GM13976 (cell line): ENCODE measurements around the gene CLIP2.

Experiments
- DNase-seq: peaks from one replicate; pipeline ENCODE4 v3.0.0; 2012; ENCODE audit warnings: low spot score
- in situ Hi-C: fragments of 300-500 bp; cut with MboI; formaldehyde crosslinking; loops from one replicate; pipeline ENCODE4 v1.12.0; 2022; ENCODE audit warnings: low sequenced_read_pairs, mixed read lengths, inconsistent platforms; ENCODE audit not compliant: unreplicated experiment
- TF ChIP-seq, protein P1 (sequence below): IDR thresholded peaks from 2 replicates; pipeline ENCODE4 v1.5.1; 2012; ENCODE audit warnings: borderline replicate concordance, mild to moderate bottlenecking; ENCODE audit not compliant: insufficient read depth; ENCODE audit errors: extremely low read depth, missing control alignments, control extremely low read depth

Gene CLIP2

GRCh38 chr7:74294191-74294998 lies 5.2 kb downstream of the CLIP2 start:
- TF ChIP-seq, protein P1, sequence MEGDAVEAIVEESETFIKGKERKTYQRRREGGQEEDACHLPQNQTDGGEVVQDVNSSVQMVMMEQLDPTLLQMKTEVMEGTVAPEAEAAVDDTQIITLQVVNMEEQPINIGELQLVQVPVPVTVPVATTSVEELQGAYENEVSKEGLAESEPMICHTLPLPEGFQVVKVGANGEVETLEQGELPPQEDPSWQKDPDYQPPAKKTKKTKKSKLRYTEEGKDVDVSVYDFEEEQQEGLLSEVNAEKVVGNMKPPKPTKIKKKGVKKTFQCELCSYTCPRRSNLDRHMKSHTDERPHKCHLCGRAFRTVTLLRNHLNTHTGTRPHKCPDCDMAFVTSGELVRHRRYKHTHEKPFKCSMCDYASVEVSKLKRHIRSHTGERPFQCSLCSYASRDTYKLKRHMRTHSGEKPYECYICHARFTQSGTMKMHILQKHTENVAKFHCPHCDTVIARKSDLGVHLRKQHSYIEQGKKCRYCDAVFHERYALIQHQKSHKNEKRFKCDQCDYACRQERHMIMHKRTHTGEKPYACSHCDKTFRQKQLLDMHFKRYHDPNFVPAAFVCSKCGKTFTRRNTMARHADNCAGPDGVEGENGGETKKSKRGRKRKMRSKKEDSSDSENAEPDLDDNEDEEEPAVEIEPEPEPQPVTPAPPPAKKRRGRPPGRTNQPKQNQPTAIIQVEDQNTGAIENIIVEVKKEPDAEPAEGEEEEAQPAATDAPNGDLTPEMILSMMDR: no peak
- in situ Hi-C loops: no loop called here
- DNase-seq: no peak

DNA sequence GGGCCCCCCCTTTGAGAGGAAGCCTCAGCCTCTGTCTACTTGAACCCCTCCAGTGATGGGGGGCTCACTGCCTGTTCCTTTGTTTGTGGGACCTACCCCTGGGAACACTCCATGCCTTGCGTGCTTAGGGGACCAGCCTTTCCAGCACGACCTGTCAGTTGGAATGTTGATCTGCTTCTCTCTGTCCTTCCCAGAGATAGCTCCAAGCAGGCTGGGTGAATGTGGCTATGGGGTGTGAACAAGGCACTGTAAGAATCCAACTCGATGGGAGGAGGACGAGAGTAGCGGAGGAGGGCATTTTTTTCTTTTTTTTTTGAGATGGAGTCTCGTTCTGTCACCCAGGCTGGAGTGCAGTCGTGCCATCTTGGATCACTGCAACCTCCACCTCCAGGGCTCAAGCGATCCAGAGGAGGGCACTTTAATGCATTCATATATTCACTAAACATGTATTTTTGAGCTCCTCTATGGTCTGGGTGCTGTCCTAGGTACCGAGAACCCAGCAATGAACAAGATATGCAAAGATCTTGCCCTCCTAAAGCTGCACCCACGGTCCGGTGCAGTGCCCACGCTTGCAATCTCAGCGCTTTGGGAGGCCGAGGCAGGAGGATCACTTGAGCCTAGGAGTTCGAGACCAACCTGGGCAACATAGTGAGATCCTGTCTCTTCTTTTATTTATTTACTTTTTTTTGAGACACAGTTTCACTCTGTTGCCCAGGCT lies 8.5 kb downstream of the CLIP2 start:
- in situ Hi-C loops: no loop called here
- DNase-seq: no peak
- TF ChIP-seq, protein P1: no peak

GRCh38 chr7:74299401-74299800 lies 10.2 kb downstream of the CLIP2 start:
- TF ChIP-seq, protein P1: no peak
- in situ Hi-C loops: no loop called here
- no peak for DNase-seq

DNA sequence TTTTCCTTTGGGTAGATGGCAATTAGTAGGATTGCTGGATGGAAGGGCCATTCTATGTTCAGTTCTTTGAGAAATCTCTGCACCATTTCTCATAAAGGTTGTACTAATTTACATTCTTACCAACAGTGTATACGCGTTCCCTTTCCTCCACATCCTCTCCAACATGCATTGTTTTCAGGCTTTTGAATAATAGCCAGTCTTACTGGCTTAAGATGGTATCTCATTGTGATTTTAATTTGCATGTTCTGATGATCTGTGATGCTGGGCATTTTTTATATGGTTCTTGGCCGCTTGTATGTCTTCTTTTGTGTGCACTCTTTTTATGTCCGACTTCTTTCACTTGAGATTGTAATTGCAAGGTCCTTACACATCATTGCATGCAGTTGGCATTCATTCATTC lies 11.7 kb downstream of the CLIP2 start:
- in situ Hi-C loops: no loop called here
- TF ChIP-seq, protein P1: no peak
- DNase-seq: no peak

DNA sequence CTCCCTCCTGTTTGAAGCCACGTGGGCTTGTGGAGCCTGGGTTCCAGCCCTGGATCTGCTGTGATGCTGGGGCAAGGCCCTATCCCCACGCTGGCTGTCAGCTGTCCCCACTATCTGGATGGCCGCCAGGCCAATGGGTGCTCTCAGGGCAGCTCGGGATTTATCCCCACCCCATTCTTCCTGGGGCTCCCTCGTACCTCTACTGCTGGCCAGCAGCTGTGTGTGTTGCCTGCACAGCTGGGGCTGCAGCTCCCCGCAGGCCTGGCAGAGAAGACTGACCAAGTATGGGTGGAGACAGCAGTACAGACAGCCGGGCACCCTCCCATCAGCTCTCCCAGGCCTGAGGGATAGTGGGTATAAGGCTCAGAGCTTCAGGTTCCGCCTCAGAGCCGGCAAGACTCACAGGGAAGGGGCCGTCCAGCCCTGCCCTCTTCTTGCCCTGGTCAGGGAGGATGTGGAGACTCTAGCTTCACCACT lies 13.6 kb downstream of the CLIP2 start:
- in situ Hi-C loops: no loop called here
- peak; percentile 26 for DNase-seq
- TF ChIP-seq, protein P1: no peak

DNA sequence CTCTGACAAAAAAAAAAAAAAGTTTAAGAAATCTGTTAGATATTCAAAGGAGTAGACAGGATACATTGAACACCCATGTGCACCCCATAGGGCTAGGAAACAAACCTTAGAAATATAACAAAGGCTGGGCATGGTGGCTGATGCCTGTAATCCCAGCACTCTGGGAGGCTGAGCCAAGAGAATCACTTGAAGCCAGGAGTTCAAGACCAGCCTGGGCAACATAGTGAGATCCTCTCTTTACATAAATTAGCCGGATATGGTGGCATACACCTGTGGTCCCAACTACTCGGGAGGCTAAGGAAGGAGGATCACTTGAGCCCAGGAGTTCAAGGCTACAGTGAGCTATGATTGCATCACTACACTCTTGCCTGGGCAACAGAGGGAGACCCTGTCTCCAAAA lies 15.3 kb downstream of the CLIP2 start:
- in situ Hi-C loops: no loop called here
- TF ChIP-seq, protein P1: no peak

More for the DNA sequence above, 15.3 kb downstream of the CLIP2 start:
- no peak for DNase-seq
